CD14-positive monocyte (primary cell): ENCODE measurements around the gene CAMK1D. TPM values are rescaled to one million over a fixed set of nuclear protein-coding genes. Genes with fewer than 3 reads are reported as not detected.

Source experiments
- DNase-seq, 3 donors: peaks; one replicate each; pipeline ENCODE4 v3.0.0-alpha.2; 2011 to 2022
- H2AFZ ChIP-seq: 2 replicates; pipeline ENCODE4 v1.6.0; 2012; ENCODE audit warnings: mild to moderate bottlenecking, low read depth, low read length, inconsistent platforms; ENCODE audit not compliant: insufficient read depth, poor library complexity, severe bottlenecking
- H3K27ac ChIP-seq, 2 donors: 1 replicate in 1 of 2; 2 replicates in 1 of 2; pipeline ENCODE4 v1.5.1; 2012 to 2013; ENCODE audit warnings: low read length in 2 of 2, control low read depth in 1 of 2, inconsistent platforms in 1 of 2, low read depth in 1 of 2, mild to moderate bottlenecking in 1 of 2
- H3K27me3 ChIP-seq, 2 donors: one replicate each; pipeline versions ENCODE4 v1.6.0 to v1.6.1; 2011 to 2013; ENCODE audit warnings: low read length in 2 of 2; ENCODE audit not compliant: control insufficient read depth in 2 of 2, insufficient read depth in 2 of 2
- H3K36me3 ChIP-seq, 2 donors: replicated peaks in 1 of 2; 1 replicate in 1 of 2; 2 replicates in 1 of 2; pipeline versions ENCODE4 v1.5.1 to v1.6.1; 2012 to 2013; ENCODE audit warnings: low read length in 2 of 2, control low read depth in 1 of 2, inconsistent platforms in 1 of 2, mild to moderate bottlenecking in 1 of 2; ENCODE audit not compliant: insufficient read depth in 2 of 2, control insufficient read depth in 1 of 2
- H3K4me1 ChIP-seq, 2 donors: 1 replicate in 1 of 2; 2 replicates in 1 of 2; pipeline versions ENCODE4 v1.5.1 to v1.6.1; 2012 to 2013; ENCODE audit warnings: low read length in 2 of 2, control low read depth in 1 of 2, inconsistent platforms in 1 of 2, mild to moderate bottlenecking in 1 of 2, moderate library complexity in 1 of 2; ENCODE audit not compliant: insufficient read depth in 2 of 2, control insufficient read depth in 1 of 2
- H3K4me2 ChIP-seq: replicated peaks from 2 replicates; pipeline ENCODE3; 2012; ENCODE audit warnings: low read length, moderate library complexity, mild to moderate bottlenecking; ENCODE audit not compliant: poor library complexity, severe bottlenecking; ENCODE audit errors: extremely low read depth
- H3K4me3 ChIP-seq, 3 experiments: fragments of 200-600 bp in 1 of 3; sonication (generic) in 1 of 3; replicated peaks in 1 of 3; 1 replicate in 2 of 3; 2 replicates in 1 of 3; pipeline ENCODE4 v1.5.1; 2011 to 2013; ENCODE audit warnings: low read length in 3 of 3, mild to moderate bottlenecking in 3 of 3, control low read depth in 2 of 3, low read depth in 2 of 3, inconsistent platforms in 1 of 3, moderate library complexity in 1 of 3
- H3K79me2 ChIP-seq: 2 replicates; pipeline ENCODE4 v1.6.0; 2012; ENCODE audit warnings: mild to moderate bottlenecking, control low read depth, inconsistent platforms, low read length, moderate library complexity; ENCODE audit not compliant: insufficient read depth
- H3K9ac ChIP-seq: 2 replicates; pipeline ENCODE4 v1.6.0; 2017; ENCODE audit warnings: low read length, mild to moderate bottlenecking; ENCODE audit not compliant: insufficient read depth, poor library complexity, severe bottlenecking
- H3K9me3 ChIP-seq, 2 donors: replicated peaks in 1 of 2; 1 replicate in 1 of 2; 2 replicates in 1 of 2; pipeline versions ENCODE4 v1.5.1 to v1.6.1; 2012 to 2013; ENCODE audit warnings: low read length in 2 of 2, control low read depth in 1 of 2; ENCODE audit not compliant: control insufficient read depth in 1 of 2, insufficient read depth in 1 of 2
- H4K20me1 ChIP-seq: 2 replicates; pipeline ENCODE4 v1.6.0; 2012; ENCODE audit warnings: mild to moderate bottlenecking, low read length, control low read depth, moderate library complexity; ENCODE audit not compliant: insufficient read depth
- H3K27ac Mint-ChIP-seq, 7 donors: one replicate each; pipeline ENCODE4 v1.8.0; 2020; ENCODE audit warnings: mild to moderate bottlenecking in 7 of 7, mixed read lengths in 7 of 7, moderate library complexity in 6 of 7, inconsistent platforms in 2 of 7
- H3K27me3 Mint-ChIP-seq, 3 donors: one replicate each; pipeline ENCODE4 v1.8.0; 2021 to 2022; ENCODE audit warnings: low read depth in 3 of 3, mild to moderate bottlenecking in 3 of 3, mixed read lengths in 3 of 3, moderate library complexity in 3 of 3, inconsistent platforms in 1 of 3
- H3K36me3 Mint-ChIP-seq, 2 donors: one replicate each; pipeline ENCODE4 v1.8.0; 2020; ENCODE audit warnings: mixed read lengths in 2 of 2, inconsistent platforms in 1 of 2, mild to moderate bottlenecking in 1 of 2
- H3K4me1 Mint-ChIP-seq: one replicate; pipeline ENCODE4 v1.8.0; 2020; ENCODE audit warnings: mild to moderate bottlenecking, mixed read lengths
- H3K4me3 Mint-ChIP-seq, 2 donors: one replicate each; pipeline ENCODE4 v1.8.0; 2020; ENCODE audit warnings: mild to moderate bottlenecking in 2 of 2, mixed read lengths in 2 of 2, moderate library complexity in 1 of 2
- H3K9me3 Mint-ChIP-seq, 7 donors: one replicate each; pipeline ENCODE4 v1.8.0; 2020 to 2022; ENCODE audit warnings: mixed read lengths in 7 of 7, mild to moderate bottlenecking in 6 of 7, moderate library complexity in 6 of 7, inconsistent platforms in 2 of 7
- WGBS: methylation state at CpG from one replicate; pipeline ENCODE4 v1.1.5; 2013; ENCODE audit warnings: missing lambda C conversion rate; ENCODE audit not compliant: insufficient coverage; 5-methylcytosine and 5-hydroxymethylcytosine counted together
- intact Hi-C, 2 donors: fragments of 100-400 bp; cut with micrococcal nuclease; formaldehyde crosslinking; loops; one replicate each; pipeline versions ENCODE4 v1.15.0 to v1.15.1; 2023
- polyA plus RNA-seq, 3 donors: library from polyadenylated mRNA; depleted of rRNA in 1 of 3; unstranded in 2 of 3; stranded (reverse) in 1 of 3; fragments of 300-500 nt in 2 of 3; fragments of >200 nt in 1 of 3; fragmentation: Illumina TruSeq in 2 of 3; gene quantifications; 1 replicate in 2 of 3; 2 replicates in 1 of 3; pipeline ENCODE4 v1.2.3, GENCODE V29; 2012 to 2021
- TF ChIP-seq, protein P1 (sequence below): fragments of 200-600 bp; IDR thresholded peaks from one replicate; pipeline ENCODE4 v1.8.0; 2022; ENCODE audit warnings: antibody characterized with exemption, mild to moderate bottlenecking

CAMK1D gene
- polyA plus RNA-seq, 3 donors: 6.7 to 11.8 (median 7.1) TPM

DNA sequence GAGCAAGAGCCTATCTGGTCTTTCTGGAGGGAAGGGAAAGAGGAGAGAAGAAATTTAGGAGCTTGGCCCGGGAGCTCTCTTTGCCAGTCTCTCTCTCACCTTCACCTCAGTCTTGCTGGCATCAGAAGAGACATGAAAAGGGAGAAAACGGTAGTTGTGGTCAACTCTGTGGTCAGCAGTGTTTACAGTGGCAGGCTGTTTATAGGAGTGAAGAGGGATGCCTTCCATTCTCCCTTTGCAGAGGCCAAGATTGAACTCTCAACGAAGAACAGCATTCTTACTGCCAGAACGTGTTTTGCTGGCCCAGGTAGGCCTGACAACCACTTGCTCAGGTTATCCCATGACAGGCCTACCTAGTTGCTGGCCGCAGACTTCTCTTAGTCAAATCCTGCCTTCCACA, 518.9 kb downstream of the CAMK1D start:
- Histone ChIP-seq H3K36me3 (no peaks in the 10 kb centered on the region), H3K9me3 (no peaks in the 10 kb centered on the region), H3K4me1 (no peaks in the 10 kb centered on the region), H3K79me2 (no peaks in the 10 kb centered on the region), H3K27ac (no peak overlapping the region), H3K27me3 (no peaks in the 10 kb centered on the region), H3K9ac (no peak overlapping the region), H3K4me3 (no peak overlapping the region), H4K20me1 (no peaks in the 10 kb centered on the region), H2AFZ (no peak overlapping the region), H3K4me2 (no peak overlapping the region)
- WGBS: 60% methylated on average over 2 of the region's 5 CpGs
- Mint-ChIP-seq H3K27ac (no peak overlapping the region), H3K4me1 (no peaks in the 10 kb centered on the region), H3K27me3 (peaks cover 0 to 2% (median 0%) of the 10 kb centered on the region in 3 donors), H3K4me3 (no peak overlapping the region), H3K36me3 (no peaks in the 10 kb centered on the region), H3K9me3 (peaks cover 0 to 2% (median 0%) of the 10 kb centered on the region in 7 donors)
- TF ChIP-seq, protein P1, sequence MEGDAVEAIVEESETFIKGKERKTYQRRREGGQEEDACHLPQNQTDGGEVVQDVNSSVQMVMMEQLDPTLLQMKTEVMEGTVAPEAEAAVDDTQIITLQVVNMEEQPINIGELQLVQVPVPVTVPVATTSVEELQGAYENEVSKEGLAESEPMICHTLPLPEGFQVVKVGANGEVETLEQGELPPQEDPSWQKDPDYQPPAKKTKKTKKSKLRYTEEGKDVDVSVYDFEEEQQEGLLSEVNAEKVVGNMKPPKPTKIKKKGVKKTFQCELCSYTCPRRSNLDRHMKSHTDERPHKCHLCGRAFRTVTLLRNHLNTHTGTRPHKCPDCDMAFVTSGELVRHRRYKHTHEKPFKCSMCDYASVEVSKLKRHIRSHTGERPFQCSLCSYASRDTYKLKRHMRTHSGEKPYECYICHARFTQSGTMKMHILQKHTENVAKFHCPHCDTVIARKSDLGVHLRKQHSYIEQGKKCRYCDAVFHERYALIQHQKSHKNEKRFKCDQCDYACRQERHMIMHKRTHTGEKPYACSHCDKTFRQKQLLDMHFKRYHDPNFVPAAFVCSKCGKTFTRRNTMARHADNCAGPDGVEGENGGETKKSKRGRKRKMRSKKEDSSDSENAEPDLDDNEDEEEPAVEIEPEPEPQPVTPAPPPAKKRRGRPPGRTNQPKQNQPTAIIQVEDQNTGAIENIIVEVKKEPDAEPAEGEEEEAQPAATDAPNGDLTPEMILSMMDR: no peak
- intact Hi-C loops: no loop called here
- no peak for DNase-seq

DNA sequence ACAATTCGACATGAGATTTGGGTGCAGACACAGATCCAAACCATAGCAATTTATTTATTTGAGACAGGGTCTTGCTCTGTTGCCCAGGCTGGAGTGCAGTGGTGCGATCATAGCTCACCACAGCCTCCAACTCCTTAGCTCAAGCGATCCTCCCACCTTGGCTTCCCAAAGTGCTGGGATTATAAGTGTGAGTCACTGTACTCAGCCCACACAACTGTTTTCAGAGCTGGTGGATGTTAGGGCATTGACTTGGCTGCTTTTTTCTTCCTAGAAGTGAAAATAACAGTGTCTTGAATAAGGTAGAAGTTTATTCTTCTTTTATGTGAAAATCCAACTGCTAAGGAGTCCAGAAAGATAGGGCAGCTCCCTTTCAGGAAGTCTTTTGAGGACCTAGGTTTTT, 520.1 kb downstream of the CAMK1D start:
- Mint-ChIP-seq H3K27ac (no peak overlapping the region), H3K4me3 (no peak overlapping the region), H3K27me3 (peaks cover 0 to 3% (median 0%) of the 10 kb centered on the region in 3 donors), H3K4me1 (no peaks in the 10 kb centered on the region), H3K36me3 (no peaks in the 10 kb centered on the region), H3K9me3 (peaks cover 0 to 2% (median 0%) of the 10 kb centered on the region in 7 donors)
- no peaks in the 10 kb centered on the region for H3K36me3 ChIP-seq
- H3K4me3 ChIP-seq: no peak overlapping the region
- DNase-seq: no peak
- H3K79me2 ChIP-seq: no peaks in the 10 kb centered on the region
- H3K4me2 ChIP-seq: no peak overlapping the region
- H2AFZ ChIP-seq: no peak overlapping the region
- H3K27ac ChIP-seq: no peak overlapping the region
- no peak overlapping the region for H3K9ac ChIP-seq
- no peaks in the 10 kb centered on the region for H3K27me3 ChIP-seq
- H4K20me1 ChIP-seq: no peaks in the 10 kb centered on the region
- H3K4me1 ChIP-seq: no peaks in the 10 kb centered on the region
- intact Hi-C loops: no loop called here
- 100% methylated on average over 1 of the region's 3 CpGs for WGBS
- TF ChIP-seq, protein P1: no peak
- no peaks in the 10 kb centered on the region for H3K9me3 ChIP-seq
